ENCODE data around the gene SGMS1.

The SGMS1 gene

DNA sequence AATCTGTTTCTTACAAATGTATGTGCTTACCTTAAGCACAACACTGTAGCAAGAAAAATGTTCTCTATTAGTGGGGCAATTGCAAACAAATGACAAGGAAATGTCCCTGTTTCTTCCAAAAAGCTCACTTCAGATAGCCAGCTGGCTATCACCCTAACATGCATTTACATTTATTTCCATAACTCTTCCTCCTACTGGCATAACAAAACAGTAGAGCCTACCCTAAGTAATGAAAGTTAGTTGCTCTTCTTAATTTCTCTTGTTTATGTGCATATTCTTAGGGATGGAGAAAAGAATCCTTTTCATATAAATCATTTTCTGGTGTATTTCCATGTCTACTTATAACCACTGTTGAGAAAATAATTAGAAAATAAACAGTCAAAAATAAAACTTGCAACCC is 100.4 kb downstream of the SGMS1 start:
- in situ Hi-C loops (cut with HindIII; ENCODE audit: low pct_ligation_motif_present, low sequenced_read_pairs) = no loop called here
- DNase-seq = no peak

DNA sequence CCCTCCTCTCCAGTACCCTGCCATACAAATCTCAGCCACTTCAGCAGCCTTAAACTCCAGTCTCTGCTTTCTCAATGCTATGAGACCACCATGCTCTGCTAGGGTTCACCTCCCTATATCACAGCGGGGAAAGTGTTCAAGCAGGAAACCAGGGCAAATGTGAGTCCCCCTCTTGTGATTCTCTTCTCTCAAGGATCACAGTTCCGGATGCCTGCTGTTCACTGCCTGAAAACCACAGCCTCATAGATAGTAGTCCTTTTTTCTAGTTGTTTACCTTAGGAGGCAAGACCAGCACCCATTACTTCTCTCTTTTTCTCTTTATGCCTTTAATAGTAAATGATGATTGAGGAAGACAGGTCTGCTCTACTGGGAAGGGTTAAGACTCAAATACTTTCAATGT is 100.8 kb downstream of the SGMS1 start:
- Histone ChIP-seq H3K4me3 (ENCODE audit: low read depth, low read length) (no peak overlapping the region), H3K27ac (no peak overlapping the region), H3K36me3 (replicated peaks) (no peaks in the 10 kb centered on the region), H3K27me3 (replicated peaks) (no peaks in the 10 kb centered on the region)
- in situ Hi-C loops (cut with HindIII; ENCODE audit: low pct_ligation_motif_present, low sequenced_read_pairs) = no loop called here
- no peak for DNase-seq
- TF ChIP-seq CTCF (IDR thresholded peaks at IDR 0.05; ENCODE audit: low read depth, low read length, missing control alignments) = no peak

More for the DNA sequence above, 100.4 kb downstream of the SGMS1 start:
- H3K36me3 ChIP-seq (replicated peaks) = no peaks in the 10 kb centered on the region
- H3K27ac ChIP-seq = no peak overlapping the region
- no peaks in the 10 kb centered on the region for H3K27me3 ChIP-seq (replicated peaks)
- no peak for TF ChIP-seq CTCF (IDR thresholded peaks at IDR 0.05; ENCODE audit: low read depth, low read length, missing control alignments)
- H3K4me3 ChIP-seq (ENCODE audit: low read depth, low read length) = no peak overlapping the region

DNA sequence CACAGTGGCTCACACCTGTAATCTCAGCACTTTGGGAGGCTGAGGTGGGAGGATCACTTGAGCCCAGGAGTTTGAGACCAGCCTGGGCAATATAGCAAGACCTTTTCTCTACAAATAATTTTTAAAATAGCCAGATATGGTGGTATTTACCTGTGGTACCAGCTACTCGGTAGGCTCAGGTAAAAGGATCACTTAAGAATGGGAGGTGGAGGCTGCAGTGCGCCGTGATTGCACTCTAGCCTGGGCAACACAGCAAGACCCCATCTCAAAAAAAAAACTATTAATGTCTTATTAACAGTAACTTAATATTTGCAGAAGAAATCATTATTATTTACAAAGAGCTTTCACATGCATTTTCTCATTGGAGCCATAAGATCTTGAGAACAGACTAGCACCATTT is 103.6 kb downstream of the SGMS1 start:
- Histone ChIP-seq H3K27me3 (replicated peaks) (no peaks in the 10 kb centered on the region), H3K36me3 (replicated peaks) (no peaks in the 10 kb centered on the region), H3K4me3 (ENCODE audit: low read depth, low read length) (no peak overlapping the region), H3K27ac (no peak overlapping the region)
- TF ChIP-seq CTCF (IDR thresholded peaks at IDR 0.05; ENCODE audit: low read depth, low read length, missing control alignments) = no peak
- no peak for DNase-seq
- in situ Hi-C loops (cut with HindIII; ENCODE audit: low pct_ligation_motif_present, low sequenced_read_pairs) = no loop called here

DNA sequence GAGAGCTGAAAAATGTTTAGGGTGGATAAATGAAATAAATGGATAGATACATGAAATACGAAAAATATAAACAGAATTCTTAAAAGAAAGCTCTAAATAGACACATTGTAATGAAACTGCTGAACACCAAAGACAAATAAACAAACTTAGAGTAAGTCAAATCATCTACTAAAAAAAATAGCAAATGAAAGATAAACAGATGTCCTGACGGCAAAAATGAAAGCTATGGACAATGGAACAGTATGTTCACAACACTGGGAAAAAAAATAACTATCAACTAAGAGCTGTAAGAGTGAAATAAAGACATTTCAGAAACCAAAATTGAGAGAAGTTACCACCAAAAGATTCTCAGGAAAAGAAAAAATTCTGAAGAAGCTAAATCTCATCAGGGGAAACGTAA is 106.1 kb downstream of the SGMS1 start:
- no peaks in the 10 kb centered on the region for H3K27me3 ChIP-seq (replicated peaks)
- H3K27ac ChIP-seq = no peak overlapping the region
- DNase-seq = no peak
- in situ Hi-C loops (cut with HindIII; ENCODE audit: low pct_ligation_motif_present, low sequenced_read_pairs) = no loop called here
- no peaks in the 10 kb centered on the region for H3K36me3 ChIP-seq (replicated peaks)
- no peak for TF ChIP-seq CTCF (IDR thresholded peaks at IDR 0.05; ENCODE audit: low read depth, low read length, missing control alignments)
- no peak overlapping the region for H3K4me3 ChIP-seq (ENCODE audit: low read depth, low read length)

DNA sequence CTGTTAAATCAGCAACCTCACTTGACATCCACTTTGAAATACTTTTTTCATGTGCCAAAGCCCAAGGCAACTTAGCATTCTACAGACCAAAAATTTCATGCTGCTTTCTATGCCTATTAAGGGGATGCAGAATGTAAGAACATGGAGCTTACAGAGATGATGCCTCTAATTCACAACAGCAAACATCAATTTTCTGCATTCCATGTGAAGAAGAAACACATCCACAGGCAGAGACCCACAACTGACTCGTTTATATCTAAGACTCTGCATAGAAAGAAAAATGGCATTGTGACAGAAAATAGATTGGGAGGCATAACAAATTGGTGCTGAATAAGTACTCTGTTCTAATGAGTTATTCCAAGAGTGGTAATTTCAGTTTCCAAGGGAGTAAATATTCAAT is 107.6 kb downstream of the SGMS1 start:
- in situ Hi-C loops (cut with HindIII; ENCODE audit: low pct_ligation_motif_present, low sequenced_read_pairs) = no loop called here
- TF ChIP-seq CTCF (IDR thresholded peaks at IDR 0.05; ENCODE audit: low read depth, low read length, missing control alignments) = no peak
- H3K4me3 ChIP-seq (ENCODE audit: low read depth, low read length) = no peak overlapping the region

GRCh38 chr10:50515420-50515819 is 108.3 kb downstream of the SGMS1 start:
- no peak for TF ChIP-seq CTCF (IDR thresholded peaks at IDR 0.05; ENCODE audit: low read depth, low read length, missing control alignments)
- no peak overlapping the region for H3K4me3 ChIP-seq (ENCODE audit: low read depth, low read length)

More for the DNA sequence above, 107.6 kb downstream of the SGMS1 start:
- no peaks in the 10 kb centered on the region for H3K27me3 ChIP-seq (replicated peaks)
- no peak for DNase-seq
- H3K36me3 ChIP-seq (replicated peaks) = no peaks in the 10 kb centered on the region
- H3K27ac ChIP-seq = no peak overlapping the region

More at GRCh38 chr10:50515420-50515819, 108.3 kb downstream of the SGMS1 start:
- Histone ChIP-seq H3K36me3 (replicated peaks) (no peaks in the 10 kb centered on the region), H3K27me3 (replicated peaks) (no peaks in the 10 kb centered on the region), H3K27ac (no peak overlapping the region)
- no peak for DNase-seq
- in situ Hi-C loops (cut with HindIII; ENCODE audit: low pct_ligation_motif_present, low sequenced_read_pairs) = no loop called here

Data from brain microvascular endothelial cell (primary cell).